GM23338 (cell line): ENCODE measurements around the gene ALPG. TPM values are rescaled to one million over a fixed set of nuclear protein-coding genes. Genes with fewer than 3 reads are reported as not detected.

ENCODE experiments used
- ATAC-seq: fragments of 200-7000 bp; cut with Tn5 transposase; 3 replicates; pipeline ENCODE4 v1.9.1; 2020
- DNase-seq: peaks from one replicate; pipeline ENCODE4 v3.0.0-alpha.2; 2015; ENCODE audit warnings: low spot score
- H2AFZ ChIP-seq: fragments of 200-600 bp; sonication (generic); 2 replicates; pipeline ENCODE4 v1.8.0; 2016; ENCODE audit warnings: antibody characterized with exemption, mild to moderate bottlenecking, moderate library complexity
- H3F3A ChIP-seq: fragments of 200-600 bp; sonication (generic); replicated peaks from 2 replicates; pipeline ENCODE4 v1.8.0; 2017; ENCODE audit warnings: antibody characterized with exemption, mixed run types, low read depth
- H3K27ac ChIP-seq: fragments of 200-600 bp; sonication (generic); 2 replicates; pipeline ENCODE4 v1.6.1; 2016; ENCODE audit warnings: low read depth
- H3K27me3 ChIP-seq: fragments of 200-600 bp; sonication (generic); 2 replicates; pipeline ENCODE4 v1.8.0; 2016; ENCODE audit warnings: mild to moderate bottlenecking, mixed run types, moderate library complexity; ENCODE audit not compliant: insufficient read depth
- H3K36me3 ChIP-seq: fragments of 200-600 bp; sonication (generic); 2 replicates; pipeline ENCODE4 v1.8.0; 2016; ENCODE audit warnings: mild to moderate bottlenecking; ENCODE audit not compliant: insufficient read depth
- H3K4me1 ChIP-seq: fragments of 200-600 bp; sonication (generic); 2 replicates; pipeline ENCODE4 v1.8.0; 2016; ENCODE audit warnings: mild to moderate bottlenecking, moderate library complexity; ENCODE audit not compliant: insufficient read depth
- H3K4me2 ChIP-seq: fragments of 200-600 bp; sonication (generic); 2 replicates; pipeline ENCODE4 v1.7.1; 2017; ENCODE audit warnings: mixed run types
- H3K4me3 ChIP-seq: fragments of 200-600 bp; sonication (generic); 2 replicates; pipeline ENCODE4 v1.6.1; 2016; ENCODE audit warnings: mixed run types
- H3K79me2 ChIP-seq: fragments of 200-600 bp; sonication (generic); replicated peaks from 2 replicates; pipeline ENCODE4 v1.8.0; 2017; ENCODE audit warnings: mild to moderate bottlenecking; ENCODE audit not compliant: insufficient read depth
- H3K9me2 ChIP-seq: fragments of 200-600 bp; sonication (generic); 2 replicates; pipeline ENCODE4 v1.8.0; 2017; ENCODE audit not compliant: insufficient read depth
- H4K20me1 ChIP-seq: fragments of 200-600 bp; sonication (generic); replicated peaks from 2 replicates; pipeline ENCODE4 v1.8.0; 2017; ENCODE audit warnings: mild to moderate bottlenecking; ENCODE audit not compliant: insufficient read depth
- H3K27ac Mint-ChIP-seq: 2 replicates; pipeline ENCODE4 v1.8.0; 2020; ENCODE audit warnings: inconsistent platforms, mild to moderate bottlenecking, moderate library complexity, mixed read lengths
- H3K27me3 Mint-ChIP-seq: 3 replicates; pipeline ENCODE4 v1.8.0; 2022; ENCODE audit warnings: low read depth, mild to moderate bottlenecking, moderate library complexity, mixed read lengths, inconsistent platforms; ENCODE audit not compliant: insufficient read depth, poor library complexity
- H3K36me3 Mint-ChIP-seq: 3 replicates; pipeline ENCODE4 v1.8.0; 2021; ENCODE audit warnings: low read depth, mild to moderate bottlenecking, inconsistent platforms, moderate library complexity, mixed read lengths
- H3K4me1 Mint-ChIP-seq: 3 replicates; pipeline ENCODE4 v1.8.0; 2020; ENCODE audit warnings: mild to moderate bottlenecking, inconsistent platforms, mixed read lengths
- H3K4me3 Mint-ChIP-seq: 3 replicates; pipeline ENCODE4 v1.8.0; 2021; ENCODE audit warnings: moderate library complexity, mild to moderate bottlenecking, inconsistent platforms, mixed read lengths
- H3K9me3 Mint-ChIP-seq: 3 replicates; pipeline ENCODE4 v1.8.0; 2020; ENCODE audit warnings: moderate library complexity, mild to moderate bottlenecking, inconsistent platforms, mixed read lengths
- CTCF ChIP-seq, 2 experiments: fragments of 200-600 bp in 1 of 2; sonication (generic) in 1 of 2; conservative IDR thresholded peaks; 2 replicates each; pipeline versions ENCODE4 v1.5.1 to v1.6.1; 2016 to 2017; ENCODE audit warnings: antibody characterized with exemption in 2 of 2, low read depth in 2 of 2, mild to moderate bottlenecking in 2 of 2, moderate library complexity in 1 of 2
- EZH2 ChIP-seq: fragments of 200-600 bp; sonication (generic); IDR thresholded peaks from one replicate; pipeline ENCODE4 v1.8.0; 2017; ENCODE audit warnings: antibody characterized with exemption, mild to moderate bottlenecking, low read depth; ENCODE audit not compliant: unreplicated experiment
- EZH2phosphoT487 ChIP-seq: fragments of 200-600 bp; sonication (generic); IDR thresholded peaks from one replicate; pipeline ENCODE4 v1.8.1; 2018; ENCODE audit warnings: antibody characterized with exemption; ENCODE audit not compliant: unreplicated experiment
- REST ChIP-seq: IDR thresholded peaks from one replicate; pipeline ENCODE4 v1.6.1; 2018; ENCODE audit warnings: antibody characterized with exemption; ENCODE audit not compliant: unreplicated experiment
- STAT1 ChIP-seq: IDR thresholded peaks from one replicate; pipeline ENCODE4 v1.6.1; 2016; ENCODE audit warnings: antibody characterized with exemption; ENCODE audit not compliant: unreplicated experiment
- ZNF331 ChIP-seq: fragments of 250-450 bp; sonication (Bioruptor Pico); IDR thresholded peaks from 2 replicates; pipeline ENCODE4 v1.5.0; 2020; ENCODE audit warnings: low read depth, mild to moderate bottlenecking, moderate library complexity
- ZNF462 ChIP-seq: fragments of 250-450 bp; sonication (Bioruptor Pico); IDR thresholded peaks from 2 replicates; pipeline ENCODE4 v1.5.0; 2020; ENCODE audit warnings: mild to moderate bottlenecking, moderate library complexity
- polyA plus RNA-seq: library from polyadenylated mRNA; unstranded; fragments of >200 nt; fragmentation: Nextera tagmentation; extraction: Ambion mirVana; gene quantifications from 2 replicates; pipeline ENCODE4 v1.2.1, GENCODE V29; 2016
- total RNA-seq: library from RNA; depleted of rRNA; stranded (reverse); fragments of >200 nt; shearing (Covaris generic); gene quantifications from 2 replicates; pipeline ENCODE4 v1.2.3, GENCODE V29; 2014

ALPG gene
- total and polyA plus RNA-seq, 2 experiments from 2014 or later = 0.89 to 2.5 TPM

- no peak; the same call in 2 of the 3 replicates for ATAC-seq
- Histone ChIP-seq H3K27me3 (peaks cover 87% of the 10 kb centered on the region), H3K4me2 (peak overlapping the region; percentile 93)
Measured at GRCh38 chr2:232386490-232386739, 20.2 kb upstream of the ALPG start.

More at GRCh38 chr2:232386490-232386739, 20.2 kb upstream of the ALPG start:
- Histone ChIP-seq H3K4me1 (peaks cover 19% of the 10 kb centered on the region), H2AFZ (peak overlapping the region; percentile 81), H3K4me3 (peak overlapping the region; percentile 76), H3K9me2 (no peaks in the 10 kb centered on the region), H3K79me2 (no peaks in the 10 kb centered on the region), H3K27ac (no peak overlapping the region), H3K36me3 (no peaks in the 10 kb centered on the region), H3F3A (peaks cover 3% of the 10 kb centered on the region; the same call in 1 of the 2 replicates), H4K20me1 (no peaks in the 10 kb centered on the region)
- DNase-seq = peak; percentile 59
- H3K27ac Mint-ChIP-seq = no peak overlapping the region
- H3K36me3 Mint-ChIP-seq = no peaks in the 10 kb centered on the region; the same call in 1 of the 3 replicates
- no peaks in the 10 kb centered on the region for H3K9me3 Mint-ChIP-seq
- H3K27me3 Mint-ChIP-seq = peaks cover 67% of the 10 kb centered on the region
- TF ChIP-seq REST (no peak), STAT1 (no peak), EZH2 (no peak), CTCF (conservative IDR thresholded peaks at IDR 0.05; ENCODE audit: low read depth in 2 of 2) (no peak), ZNF331 (CRISPR knock-in tag) (no peak), EZH2phosphoT487 (peak; percentile 48), ZNF462 (CRISPR knock-in tag) (no peak)
- peaks cover 19% of the 10 kb centered on the region for H3K4me1 Mint-ChIP-seq
- peak overlapping the region; percentile 73 for H3K4me3 Mint-ChIP-seq
